GM15510 (cell line): ENCODE data around the gene ARL2BP.

Source experiments
- POLR2A ChIP-seq: IDR thresholded peaks from 3 replicates; pipeline ENCODE4 v1.6.1; 2011; ENCODE audit warnings: borderline replicate concordance; ENCODE audit not compliant: insufficient read length; ENCODE audit errors: extremely low read depth

ARL2BP gene

DNA sequence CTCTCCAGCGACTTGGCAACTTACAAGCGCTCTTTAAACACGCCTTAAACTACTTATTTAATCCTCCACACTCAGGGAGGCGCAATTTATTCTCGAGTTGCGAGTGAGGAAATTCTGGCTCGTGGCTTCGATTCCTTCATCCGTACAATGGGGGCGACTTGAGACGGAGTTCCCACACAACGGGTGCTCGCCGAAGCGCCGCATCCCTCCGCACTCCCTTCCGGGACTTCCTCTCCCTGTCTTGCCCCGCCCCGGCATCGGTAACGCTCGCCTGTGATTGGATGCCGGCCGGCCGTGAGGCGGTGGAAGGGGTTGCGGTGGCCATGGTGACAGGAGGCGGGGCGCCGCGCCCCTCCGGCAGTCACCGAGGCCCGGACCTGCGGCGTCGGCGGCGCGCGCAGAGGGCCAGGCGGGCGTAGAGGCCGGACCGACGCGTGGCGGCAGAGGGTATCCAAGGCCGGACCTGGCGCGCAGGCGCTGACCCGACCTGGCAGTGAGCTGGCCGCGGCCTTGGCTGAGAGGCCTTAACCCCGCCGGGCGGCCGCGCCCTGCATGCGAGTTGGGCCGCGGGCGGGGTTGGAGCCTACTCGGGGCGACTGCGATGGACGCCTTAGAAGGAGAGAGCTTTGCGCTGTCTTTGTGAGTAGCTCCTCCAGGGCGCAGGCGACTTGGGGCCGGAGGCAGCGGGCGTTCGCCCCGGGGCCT is at the start of gene ARL2BP:
ARL2BP (plus strand) TSS at position 493 of the 705 bp plus-strand sequence; CDS start at position 602, 109 bp downstream.
- peak; percentile 86 for TF ChIP-seq POLR2A

DNA sequence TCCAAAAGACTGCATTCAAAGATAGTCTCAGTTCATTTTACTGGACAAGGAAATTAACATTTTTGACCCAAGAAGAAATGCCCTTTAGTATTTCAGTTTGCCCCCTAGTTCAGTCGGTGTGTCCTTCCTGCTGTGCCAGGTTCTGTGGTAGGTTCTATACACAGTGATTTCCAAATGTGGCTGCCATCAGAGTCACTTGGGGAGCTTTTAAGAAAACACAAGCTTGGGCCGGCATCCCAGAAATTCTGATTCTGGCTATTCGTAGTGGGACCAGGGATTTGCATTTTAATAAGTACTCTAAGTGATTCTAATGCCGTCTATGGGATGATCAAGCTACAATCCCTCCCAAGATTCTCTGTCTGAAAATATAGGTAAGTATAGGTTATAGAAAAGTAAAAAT is 48.8 kb upstream of the ARL2BP start:
- no peak for TF ChIP-seq POLR2A

DNA sequence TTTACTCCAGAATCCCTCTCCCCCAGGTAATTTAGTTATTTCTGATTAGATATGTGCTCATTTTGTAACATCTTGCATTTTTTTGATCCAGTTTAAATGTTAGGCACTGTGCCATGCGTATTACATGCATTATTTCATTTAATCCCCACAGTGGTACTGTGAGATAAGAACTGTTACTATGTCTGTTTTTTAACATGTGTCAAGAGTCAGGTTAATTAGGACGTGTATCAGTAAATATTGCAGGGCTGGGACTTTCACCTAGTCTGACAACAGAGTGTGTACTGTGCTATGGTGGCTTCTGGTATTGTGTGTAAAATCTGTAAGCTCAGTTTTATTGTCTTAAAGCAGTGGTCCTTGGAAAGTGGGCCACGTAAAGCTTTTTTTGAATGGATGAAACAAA is 48.3 kb upstream of the ARL2BP start:
- no peak for TF ChIP-seq POLR2A

DNA sequence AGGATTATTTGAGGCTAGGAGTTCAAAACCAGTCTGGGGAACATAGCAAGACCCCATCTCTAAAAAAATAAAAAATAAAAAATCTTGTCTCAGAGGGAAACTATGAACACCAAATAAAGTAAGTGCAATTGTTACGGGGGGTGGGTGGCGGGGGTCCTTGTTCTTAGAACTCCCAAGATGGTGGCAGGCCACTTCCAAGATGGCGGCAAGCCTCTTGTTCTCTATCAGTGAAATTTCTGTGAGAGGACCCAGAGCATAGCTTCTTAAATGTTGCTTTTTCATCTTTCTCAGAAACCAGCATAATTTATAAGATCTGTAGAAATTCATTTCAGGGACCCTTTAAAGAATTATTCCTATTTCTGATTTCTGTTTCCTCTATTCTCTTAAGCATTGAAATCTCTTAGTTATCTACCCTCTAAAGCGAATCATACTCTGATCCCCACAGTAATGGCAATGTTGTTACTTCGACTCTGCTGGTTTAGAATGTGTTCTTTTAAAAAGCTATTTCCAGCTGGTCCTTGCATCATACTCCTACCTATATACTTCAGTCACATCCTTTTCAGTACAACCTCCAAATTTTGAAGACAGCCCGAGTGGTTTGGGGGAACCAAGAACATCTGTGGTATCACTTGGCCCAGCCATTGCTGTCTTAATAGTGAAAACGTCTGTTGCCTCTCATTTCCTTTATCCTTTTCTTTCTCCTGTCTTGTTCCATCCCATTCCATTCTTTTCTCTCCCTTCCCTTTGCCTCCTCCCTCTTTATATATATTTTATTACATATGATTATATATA is 42.8 kb upstream of the ARL2BP start:
- no peak for TF ChIP-seq POLR2A

DNA sequence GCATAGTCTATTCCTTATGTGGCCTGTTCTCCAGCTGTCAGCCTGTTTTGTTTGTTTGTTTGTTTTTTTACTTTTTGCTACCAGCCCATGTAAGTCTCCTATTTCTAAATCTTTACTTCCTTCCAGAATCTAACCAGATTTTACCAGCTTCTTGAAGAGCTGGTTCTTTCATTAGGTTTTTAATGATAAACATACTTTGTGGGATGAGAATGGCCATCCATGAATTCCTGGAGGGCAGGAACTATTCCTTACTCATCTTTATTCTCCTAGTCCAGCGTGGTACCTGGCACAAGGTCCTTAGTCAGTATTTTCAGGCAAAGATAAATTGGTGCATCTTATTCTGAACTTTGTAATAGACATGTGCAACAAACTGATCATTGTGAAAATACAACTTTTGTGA is 41.6 kb upstream of the ARL2BP start:
- no peak for TF ChIP-seq POLR2A

DNA sequence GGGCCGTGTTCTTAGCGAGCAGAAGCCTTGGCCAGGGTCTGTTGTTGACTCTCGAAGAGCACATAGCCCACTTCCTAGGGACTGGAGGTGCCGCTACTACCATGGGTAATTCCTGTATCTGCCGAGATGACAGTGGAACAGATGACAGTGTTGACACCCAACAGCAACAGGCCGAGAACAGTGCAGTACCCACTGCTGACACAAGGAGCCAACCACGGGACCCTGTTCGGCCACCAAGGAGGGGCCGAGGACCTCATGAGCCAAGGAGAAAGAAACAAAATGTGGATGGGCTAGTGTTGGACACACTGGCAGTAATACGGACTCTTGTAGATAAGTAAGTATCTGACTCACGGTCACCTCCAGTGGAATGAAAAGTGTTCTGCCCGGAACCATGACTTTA is 40.4 kb upstream of the ARL2BP start:
- no peak for TF ChIP-seq POLR2A

DNA sequence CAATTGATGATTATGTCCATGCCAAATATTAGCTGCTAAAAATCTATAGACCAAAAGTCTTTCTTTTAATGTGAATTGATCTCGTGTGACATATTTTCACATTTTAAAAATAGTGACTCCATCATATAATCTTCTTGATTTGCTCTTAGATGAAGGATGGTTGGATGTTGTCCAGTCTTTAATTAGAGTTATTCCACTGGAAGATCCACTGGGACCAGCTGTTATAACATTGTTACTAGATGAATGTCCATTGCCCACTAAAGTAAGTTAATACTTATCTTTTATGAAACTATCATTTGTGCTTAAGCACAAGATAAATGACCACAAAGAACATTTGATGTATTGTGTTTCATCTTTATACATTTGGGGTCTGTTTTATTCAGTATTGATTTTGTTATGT is 36.1 kb upstream of the ARL2BP start:
- TF ChIP-seq POLR2A: no peak

DNA sequence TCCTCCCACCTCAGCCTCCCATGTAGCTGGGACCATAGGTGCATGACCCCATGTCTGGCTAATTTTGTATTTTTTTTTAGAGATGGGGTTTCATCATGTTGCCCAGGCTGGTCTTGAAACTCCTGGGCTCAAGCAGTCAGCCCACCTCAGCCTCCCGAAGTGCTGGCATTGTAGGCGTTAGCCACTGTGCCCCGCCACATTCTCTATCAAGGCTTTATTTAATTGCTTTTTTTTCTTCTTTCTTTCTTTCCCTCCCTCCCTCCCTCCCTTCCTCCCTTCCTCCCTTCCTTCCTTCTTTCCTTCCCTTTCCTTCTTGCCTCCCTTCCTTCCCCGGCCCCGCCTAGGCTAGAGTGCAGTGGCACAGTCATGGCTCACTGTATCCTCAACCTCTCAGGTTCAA is 35.3 kb upstream of the ARL2BP start:
- TF ChIP-seq POLR2A: no peak

DNA sequence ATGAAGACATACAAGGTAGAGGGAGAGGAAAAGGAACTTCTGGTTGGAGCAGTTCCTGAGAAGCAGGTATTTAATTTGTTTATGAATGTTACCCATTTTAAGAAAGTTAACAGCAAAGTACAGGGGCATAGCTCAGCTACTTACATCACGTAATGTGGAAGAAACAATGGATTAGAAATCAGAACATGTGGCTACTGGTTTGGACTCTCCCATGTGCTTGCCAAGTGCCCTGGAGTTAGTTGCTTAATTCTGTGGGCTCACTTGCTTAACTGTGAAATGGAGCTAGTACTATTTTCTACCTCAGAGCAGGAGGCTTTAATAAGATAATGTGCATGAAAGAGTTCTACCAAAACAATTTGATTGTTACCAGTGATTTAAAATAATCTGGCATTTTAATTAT is 31.6 kb upstream of the ARL2BP start:
- TF ChIP-seq POLR2A: no peak

DNA sequence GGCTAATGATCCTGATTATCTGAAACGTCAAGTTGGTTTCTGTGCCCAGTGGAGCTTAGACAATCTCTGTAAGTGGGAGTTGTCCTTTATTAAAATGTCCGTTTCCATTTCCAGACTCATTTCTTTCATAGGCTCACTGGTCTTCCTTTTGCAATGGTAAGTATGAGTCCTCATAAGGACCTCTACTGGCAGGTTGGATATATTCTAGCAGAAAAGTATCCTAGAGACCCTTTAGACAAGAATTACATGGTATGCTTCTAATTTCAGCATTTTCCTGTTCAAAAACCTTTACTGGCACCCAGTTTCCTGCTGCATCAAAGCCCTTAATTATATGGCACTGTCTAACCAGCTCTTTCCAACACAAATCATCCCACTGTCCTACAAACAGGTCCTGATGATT is 28.1 kb upstream of the ARL2BP start:
- no peak for TF ChIP-seq POLR2A

DNA sequence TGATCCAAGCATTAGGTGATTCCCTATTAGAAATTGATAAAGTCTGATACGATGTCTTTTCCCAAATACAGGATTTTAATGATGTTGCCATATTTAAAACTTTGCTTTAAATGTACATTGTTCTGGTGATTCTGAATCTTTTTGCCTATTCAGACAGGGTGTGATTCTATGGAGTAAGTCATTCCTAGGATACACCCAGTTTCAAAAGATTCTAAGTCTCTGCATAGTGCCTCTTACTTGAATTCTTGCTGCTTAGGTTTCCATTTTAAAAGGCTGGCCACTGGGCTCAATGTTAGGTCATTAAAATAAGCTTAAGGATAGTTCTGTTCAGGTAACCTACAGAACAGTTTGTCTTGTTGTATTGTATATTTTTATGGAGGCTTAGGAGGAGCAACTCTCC is 22.0 kb upstream of the ARL2BP start:
- no peak for TF ChIP-seq POLR2A

DNA sequence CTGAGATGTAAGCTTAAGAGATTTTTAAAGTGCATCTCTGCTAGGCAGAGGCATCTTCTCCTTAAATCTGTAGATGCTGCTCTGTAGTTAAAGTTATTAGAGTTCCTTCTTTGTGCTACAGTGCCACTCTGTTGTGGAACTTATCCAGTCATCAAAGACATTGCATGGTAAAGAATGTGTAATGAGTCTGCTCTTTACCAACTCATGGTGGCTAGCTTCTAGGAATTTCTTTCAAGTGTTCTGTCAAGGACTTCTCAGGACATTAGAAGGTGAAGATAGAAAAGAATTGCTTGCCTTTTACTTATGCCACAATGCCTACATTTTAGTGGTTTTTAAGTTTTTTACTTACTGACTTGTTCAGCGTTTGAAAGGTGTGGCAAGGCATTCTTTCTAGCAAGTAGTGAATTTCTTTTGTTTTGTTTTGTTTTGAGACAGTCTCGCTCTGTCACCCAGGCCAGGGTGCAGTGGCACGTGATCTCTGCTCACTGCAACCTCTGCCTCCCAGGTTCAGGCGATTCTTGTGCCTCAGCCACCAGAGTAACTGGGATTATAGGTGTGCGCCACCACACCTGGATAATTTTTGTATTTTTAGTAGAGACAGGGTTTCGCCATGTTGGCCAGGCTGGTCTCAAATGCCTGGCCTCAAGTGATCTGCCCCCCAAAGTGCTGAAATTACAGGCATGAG is 20.3 kb upstream of the ARL2BP start:
- TF ChIP-seq POLR2A: no peak

DNA sequence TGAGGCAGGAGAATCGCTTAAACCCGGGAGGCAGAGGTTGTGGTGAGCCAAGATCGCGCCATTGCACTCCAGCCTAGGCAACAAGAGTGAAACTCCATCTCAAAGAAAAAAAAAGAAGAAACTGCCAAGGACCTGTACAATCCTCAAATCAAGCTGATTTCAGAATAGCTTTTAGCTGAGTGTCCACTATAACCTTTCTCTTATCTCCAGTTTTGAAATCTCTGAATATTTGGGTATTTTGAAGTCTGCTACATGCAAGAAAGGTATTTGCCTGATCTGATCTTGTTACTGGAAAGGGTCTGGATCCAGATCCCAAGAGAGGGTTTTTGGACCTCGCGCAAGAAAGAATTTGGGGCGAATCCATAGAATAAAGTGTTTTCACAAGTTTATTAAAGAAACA is 19.1 kb upstream of the ARL2BP start:
- no peak for TF ChIP-seq POLR2A

DNA sequence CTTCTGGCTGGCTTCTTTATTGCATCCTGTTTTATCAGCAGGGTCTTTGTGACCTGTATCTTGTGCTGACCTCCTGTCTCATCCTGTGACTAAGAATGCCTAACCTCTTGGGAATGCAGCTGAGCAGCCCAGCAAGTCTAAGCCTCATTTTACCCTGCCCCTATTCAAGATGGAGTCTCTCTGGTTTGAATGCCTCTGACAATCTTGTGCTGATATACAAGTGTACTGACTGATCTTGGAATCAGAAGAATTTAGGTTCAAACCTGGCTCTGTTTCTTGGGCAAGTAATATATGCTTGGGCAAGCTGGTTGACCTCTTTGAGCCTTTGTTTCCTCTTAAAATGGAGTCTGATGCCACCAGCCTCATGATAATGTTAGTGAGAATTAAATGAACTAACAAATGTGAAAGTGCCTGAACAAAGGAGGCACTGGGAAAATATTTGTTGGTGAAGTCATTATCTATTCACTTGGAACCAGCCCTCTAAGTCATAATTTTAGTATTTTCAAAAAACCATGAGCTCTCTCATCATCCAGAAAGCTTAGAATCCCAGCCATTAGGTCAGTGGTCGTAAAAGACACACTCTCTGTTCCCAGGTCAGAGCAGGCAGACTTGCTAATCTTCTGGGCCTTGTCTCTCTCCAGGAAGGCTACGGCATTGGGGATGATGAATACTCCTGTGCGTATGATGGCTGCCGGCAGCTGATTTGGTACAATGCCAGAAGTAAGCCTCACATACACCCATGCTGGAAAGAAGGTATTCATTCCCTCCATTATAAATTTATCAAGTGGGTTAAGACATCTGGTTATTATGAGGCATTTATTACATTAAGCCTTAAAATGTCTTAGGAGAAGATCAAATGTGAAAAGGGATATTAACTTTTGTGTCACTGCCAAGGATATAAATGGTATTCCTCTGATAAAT is 18.1 kb upstream of the ARL2BP start:
- no peak for TF ChIP-seq POLR2A
